ENCODE results near the gene SMIM7. TPM values are rescaled to one million over a fixed set of nuclear protein-coding genes. Genes with fewer than 3 reads are reported as not detected.

Gene SMIM7
- total RNA-seq, 1 donor from 2014 or later: 78.7 TPM

GRCh38 chr19:16668176-16668575, 8.2 kb upstream of the SMIM7 start:
- TF ChIP-seq, protein P1, sequence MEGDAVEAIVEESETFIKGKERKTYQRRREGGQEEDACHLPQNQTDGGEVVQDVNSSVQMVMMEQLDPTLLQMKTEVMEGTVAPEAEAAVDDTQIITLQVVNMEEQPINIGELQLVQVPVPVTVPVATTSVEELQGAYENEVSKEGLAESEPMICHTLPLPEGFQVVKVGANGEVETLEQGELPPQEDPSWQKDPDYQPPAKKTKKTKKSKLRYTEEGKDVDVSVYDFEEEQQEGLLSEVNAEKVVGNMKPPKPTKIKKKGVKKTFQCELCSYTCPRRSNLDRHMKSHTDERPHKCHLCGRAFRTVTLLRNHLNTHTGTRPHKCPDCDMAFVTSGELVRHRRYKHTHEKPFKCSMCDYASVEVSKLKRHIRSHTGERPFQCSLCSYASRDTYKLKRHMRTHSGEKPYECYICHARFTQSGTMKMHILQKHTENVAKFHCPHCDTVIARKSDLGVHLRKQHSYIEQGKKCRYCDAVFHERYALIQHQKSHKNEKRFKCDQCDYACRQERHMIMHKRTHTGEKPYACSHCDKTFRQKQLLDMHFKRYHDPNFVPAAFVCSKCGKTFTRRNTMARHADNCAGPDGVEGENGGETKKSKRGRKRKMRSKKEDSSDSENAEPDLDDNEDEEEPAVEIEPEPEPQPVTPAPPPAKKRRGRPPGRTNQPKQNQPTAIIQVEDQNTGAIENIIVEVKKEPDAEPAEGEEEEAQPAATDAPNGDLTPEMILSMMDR (conservative IDR thresholded peaks at IDR 0.05): no peak
- DNase-seq (ENCODE audit: low read depth, low spot score): no peak
- H3K4me3 Mint-ChIP-seq: no peak overlapping the region
- no peaks in the 10 kb centered on the region for H3K27me3 Mint-ChIP-seq (ENCODE audit: low read depth)
- H3K4me1 Mint-ChIP-seq: no peaks in the 10 kb centered on the region
- no peaks in the 10 kb centered on the region for H3K9me3 Mint-ChIP-seq
- no peak overlapping the region for H3K27ac Mint-ChIP-seq (ENCODE audit: unreplicated experiment)
- no peaks in the 10 kb centered on the region for H3K36me3 Mint-ChIP-seq (ENCODE audit: low read depth)

- Mint-ChIP-seq H3K27ac (ENCODE audit: unreplicated experiment) (no peak overlapping the region), H3K4me3 (peak overlapping the region; percentile 86), H3K36me3 (ENCODE audit: low read depth) (peaks cover 8% of the 10 kb centered on the region), H3K4me1 (peaks cover 28% of the 10 kb centered on the region), H3K9me3 (no peaks in the 10 kb centered on the region), H3K27me3 (ENCODE audit: low read depth) (peaks cover 20% of the 10 kb centered on the region)
- TF ChIP-seq, protein P1 (conservative IDR thresholded peaks at IDR 0.05): no peak
- DNase-seq (ENCODE audit: low read depth, low spot score): no peak
Measured at GRCh38 chr19:16661480-16662034, 1.6 kb upstream of the SMIM7 start.

DNA sequence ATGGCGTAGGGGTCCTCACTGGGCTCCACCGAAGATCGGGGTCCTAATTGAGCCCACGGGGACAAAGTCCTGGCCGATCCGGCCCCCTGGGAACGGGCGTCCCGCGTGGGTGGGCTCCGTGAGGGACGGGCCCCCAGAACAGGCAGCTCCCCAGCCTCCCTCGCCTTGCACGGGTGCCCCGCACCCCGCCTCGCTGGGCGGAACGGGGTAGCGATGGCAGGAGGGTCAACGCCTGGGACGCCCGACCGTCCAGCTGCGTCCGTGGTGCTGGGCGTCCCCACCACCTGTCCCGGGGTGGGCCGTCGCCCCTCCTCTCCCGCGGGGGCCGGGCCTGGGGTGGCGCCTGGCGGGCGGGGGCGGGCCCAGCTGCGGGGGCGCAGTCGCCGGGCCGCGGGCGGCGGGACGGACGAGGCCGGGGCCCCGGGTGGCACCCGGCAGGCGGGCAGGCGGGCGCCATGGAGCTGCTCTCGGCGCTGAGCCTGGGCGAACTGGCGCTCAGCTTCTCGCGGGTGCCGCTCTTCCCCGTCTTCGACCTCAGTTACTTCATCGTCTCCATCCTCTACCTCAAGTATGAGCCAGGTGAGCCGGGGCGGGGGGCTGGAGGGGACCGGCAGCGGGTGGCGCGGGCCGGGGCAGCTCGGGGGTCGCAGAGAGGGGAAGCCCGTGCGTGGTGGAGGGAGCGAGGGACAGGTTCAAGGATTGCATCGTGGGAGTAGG, 977 bp upstream of the SMIM7 start, which contains the start of gene TMEM38A:
Gene TMEM38A, plus strand, starts transcription at position 377 of the 717 bp plus-strand sequence. Its CDS starts 79 bp downstream, at position 456.
- Mint-ChIP-seq H3K4me3 (peak within 1 kb of the TSS; percentile 100), H3K36me3 (ENCODE audit: low read depth) (peaks cover 13% of the 10 kb centered on the region), H3K9me3 (no peaks in the 10 kb centered on the region), H3K27ac (ENCODE audit: unreplicated experiment) (peak within 1 kb of the TSS; percentile 100), H3K27me3 (ENCODE audit: low read depth) (peaks cover 20% of the 10 kb centered on the region), H3K4me1 (peaks cover 28% of the 10 kb centered on the region)
- peak; percentile 8 for DNase-seq (ENCODE audit: low read depth, low spot score)
- TF ChIP-seq, protein P1 (conservative IDR thresholded peaks at IDR 0.05): no peak

GRCh38 chr19:16659464-16659831, 496 bp downstream of the SMIM7 start:
- H3K4me3 Mint-ChIP-seq: peak overlapping the region; percentile 100
- H3K27ac Mint-ChIP-seq (ENCODE audit: unreplicated experiment): peak overlapping the region; percentile 78
- no peak for DNase-seq (ENCODE audit: low read depth, low spot score)

DNA sequence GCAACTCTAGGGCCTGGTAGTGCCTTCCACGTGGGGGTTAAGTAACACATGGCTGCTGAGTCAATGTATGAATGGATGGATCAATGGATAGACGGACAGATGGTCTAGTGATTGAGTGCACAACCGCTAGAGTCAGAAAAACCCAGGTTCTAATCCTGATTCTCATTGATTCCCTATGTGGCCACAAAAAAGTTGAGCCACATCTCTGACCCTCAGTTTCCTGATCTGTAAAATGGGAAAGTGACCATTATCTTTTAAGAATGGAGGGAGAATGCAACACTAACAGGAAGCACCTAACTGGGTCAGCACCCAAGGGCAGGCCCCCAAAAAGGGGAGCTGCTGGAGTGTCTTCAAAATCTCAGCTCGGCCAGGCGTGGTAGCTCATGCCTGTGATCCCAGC, 2.6 kb downstream of the SMIM7 start:
- H3K4me3 Mint-ChIP-seq: peak overlapping the region; percentile 72
- DNase-seq (ENCODE audit: low read depth, low spot score): no peak
- peaks cover 28% of the 10 kb centered on the region for H3K4me1 Mint-ChIP-seq
- peaks cover 15% of the 10 kb centered on the region for H3K27me3 Mint-ChIP-seq (ENCODE audit: low read depth)
- TF ChIP-seq, protein P1 (conservative IDR thresholded peaks at IDR 0.05): no peak
- peaks cover 26% of the 10 kb centered on the region for H3K36me3 Mint-ChIP-seq (ENCODE audit: low read depth)
- H3K27ac Mint-ChIP-seq (ENCODE audit: unreplicated experiment): no peak overlapping the region
- no peaks in the 10 kb centered on the region for H3K9me3 Mint-ChIP-seq

More at GRCh38 chr19:16659464-16659831, 496 bp downstream of the SMIM7 start:
- peaks cover 28% of the 10 kb centered on the region for H3K4me1 Mint-ChIP-seq
- H3K27me3 Mint-ChIP-seq (ENCODE audit: low read depth): peaks cover 20% of the 10 kb centered on the region
- TF ChIP-seq, protein P1 (conservative IDR thresholded peaks at IDR 0.05): no peak
- H3K9me3 Mint-ChIP-seq: no peaks in the 10 kb centered on the region
- peaks cover 17% of the 10 kb centered on the region for H3K36me3 Mint-ChIP-seq (ENCODE audit: low read depth)
